Liver (tissue), 9 donors: Measurements from ENCODE around the gene KRTAP4-12. TPM values are rescaled to one million over a fixed set of nuclear protein-coding genes. Genes with fewer than 3 reads are reported as not detected.
"Not testable (repeated sequence)": the region's sequence is repeated elsewhere in the genome, so short reads cannot be mapped to it uniquely, and the experiment has no call there.

Experiments used
- DNase-seq: peaks from one replicate; pipeline ENCODE4 v3.0.0-alpha.2; 2017; ENCODE audit warnings: low spot score
- H3K27ac ChIP-seq, 2 donors: one replicate each; pipeline ENCODE4 v1.7.0; 2013; ENCODE audit warnings: inconsistent platforms in 2 of 2, low read length in 2 of 2, control low read depth in 1 of 2, low read depth in 1 of 2, mild to moderate bottlenecking in 1 of 2
- H3K27me3 ChIP-seq, 4 donors: one replicate each; pipeline versions ENCODE4 v1.6.1 to v1.7.0; 2013; ENCODE audit warnings: low read length in 3 of 4, inconsistent platforms in 1 of 4, mild to moderate bottlenecking in 1 of 4, moderate library complexity in 1 of 4; ENCODE audit not compliant: control insufficient read depth in 4 of 4, insufficient read depth in 4 of 4
- H3K36me3 ChIP-seq, 4 donors: one replicate each; pipeline versions ENCODE4 v1.6.1 to v1.7.0; 2013; ENCODE audit warnings: low read length in 3 of 4, mild to moderate bottlenecking in 3 of 4, low read depth in 1 of 4, moderate library complexity in 1 of 4; ENCODE audit not compliant: control insufficient read depth in 4 of 4, insufficient read depth in 3 of 4
- H3K4me1 ChIP-seq, 4 donors: one replicate each; pipeline versions ENCODE4 v1.6.1 to v1.7.0; 2013; ENCODE audit warnings: low read length in 3 of 4, mild to moderate bottlenecking in 3 of 4, moderate library complexity in 1 of 4; ENCODE audit not compliant: control insufficient read depth in 4 of 4, insufficient read depth in 4 of 4
- H3K4me3 ChIP-seq, 3 donors: one replicate each; pipeline versions ENCODE4 v1.6.1 to v1.7.0; 2013; ENCODE audit warnings: low read length in 3 of 3, control low read depth in 1 of 3, low read depth in 1 of 3, mild to moderate bottlenecking in 1 of 3
- H3K9ac ChIP-seq, 2 donors: one replicate each; pipeline ENCODE4 v1.7.0; 2013; ENCODE audit warnings: low read length in 2 of 2, mild to moderate bottlenecking in 2 of 2, moderate library complexity in 2 of 2, control low read depth in 1 of 2, low read depth in 1 of 2
- H3K9me3 ChIP-seq, 4 donors: one replicate each; pipeline versions ENCODE4 v1.6.1 to v1.7.0; 2013; ENCODE audit warnings: low read length in 3 of 4; ENCODE audit not compliant: control insufficient read depth in 4 of 4
- EGR1 ChIP-seq, 2 donors: IDR thresholded peaks; 2 replicates each; pipeline ENCODE4 v1.6.1; 2016 to 2018; ENCODE audit warnings: antibody characterized with exemption in 2 of 2, low read depth in 2 of 2
- FOXA1 ChIP-seq: IDR thresholded peaks from 2 replicates; pipeline ENCODE4 v1.6.1; 2016; ENCODE audit warnings: antibody characterized with exemption
- FOXA2 ChIP-seq: IDR thresholded peaks from 2 replicates; pipeline ENCODE4 v1.6.1; 2016; ENCODE audit warnings: antibody characterized with exemption
- GABPA ChIP-seq, 2 donors: IDR thresholded peaks in 1 of 2; conservative IDR thresholded peaks in 1 of 2; 2 replicates each; pipeline ENCODE4 v1.6.1; 2016; ENCODE audit warnings: antibody characterized with exemption in 2 of 2, mild to moderate bottlenecking in 1 of 2, moderate library complexity in 1 of 2
- HNF4A ChIP-seq, 2 donors: conservative IDR thresholded peaks; 2 replicates each; pipeline ENCODE4 v1.6.1; 2016; ENCODE audit warnings: antibody characterized with exemption in 2 of 2, mild to moderate bottlenecking in 2 of 2
- HNF4G ChIP-seq: IDR thresholded peaks from 2 replicates; pipeline ENCODE4 v1.6.1; 2016; ENCODE audit warnings: antibody characterized with exemption
- JUND ChIP-seq, 2 donors: IDR thresholded peaks; 2 replicates each; pipeline ENCODE4 v1.6.1; 2016; ENCODE audit warnings: antibody characterized with exemption in 2 of 2
- NR2F2 ChIP-seq: IDR thresholded peaks from 2 replicates; pipeline ENCODE4 v1.6.1; 2016; ENCODE audit warnings: antibody characterized with exemption
- RAD21 ChIP-seq, 2 donors: IDR thresholded peaks; 2 replicates each; pipeline ENCODE4 v1.6.1; 2016; ENCODE audit warnings: antibody characterized with exemption in 2 of 2, mild to moderate bottlenecking in 2 of 2
- REST ChIP-seq: IDR thresholded peaks from 2 replicates; pipeline ENCODE4 v1.6.1; 2016; ENCODE audit warnings: antibody characterized with exemption, mild to moderate bottlenecking
- RXRA ChIP-seq, 2 donors: IDR thresholded peaks; 2 replicates each; pipeline ENCODE4 v1.6.1; 2017 to 2018; ENCODE audit warnings: antibody characterized with exemption in 2 of 2, mild to moderate bottlenecking in 1 of 2
- TAF1 ChIP-seq: conservative IDR thresholded peaks from 2 replicates; pipeline ENCODE4 v1.6.1; 2016; ENCODE audit warnings: antibody characterized with exemption, mild to moderate bottlenecking
- YY1 ChIP-seq: IDR thresholded peaks from 2 replicates; pipeline ENCODE4 v1.6.1; 2016; ENCODE audit warnings: antibody characterized with exemption, mild to moderate bottlenecking
- WGBS: extraction: QIAGEN DNeasy Blood & Tissue Kit; methylation state at CpG from one replicate; pipeline ENCODE4 v1.1.7; 2013; 5-methylcytosine and 5-hydroxymethylcytosine counted together
- polyA plus RNA-seq, 2 donors: library from polyadenylated mRNA; stranded (reverse) in 1 of 2; unstranded in 1 of 2; fragments of 200-250 nt in 1 of 2; fragments of >200 nt in 1 of 2; fragmentation: Nextera tagmentation in 1 of 2; extraction: Ambion mirVana in 1 of 2; gene quantifications; one replicate each; pipeline versions ENCODE4 v1.2.1 to v1.2.3, GENCODE V29; 2013 to 2015
- total RNA-seq, 2 donors: library from RNA; depleted of rRNA; stranded (reverse); fragments of >200 nt; gene quantifications; one replicate each; pipeline ENCODE4 v1.2.3, GENCODE V29; 2014
- TF ChIP-seq, protein P1 (sequence below): fragments of 150-350 bp; IDR thresholded peaks from 2 replicates; pipeline ENCODE4 v1.5.1; 2017; ENCODE audit warnings: improper control_type of control experiment, low read depth, low read length; ENCODE audit not compliant: missing input control
- TF ChIP-seq, protein P2 (sequence below): IDR thresholded peaks from 2 replicates; pipeline ENCODE4 v1.6.1; 2016; ENCODE audit warnings: antibody characterized with exemption
- donor health status: healthy.
- donor health status: healthy.
- donor health status: healthy.
- donor health status: healthy.
- donor health status: healthy.

The KRTAP4-12 gene
- total and polyA plus RNA-seq, 4 donors, result not detected

GRCh38 chr17:41125064-41125463, 1.1 kb upstream of the KRTAP4-12 start:
- TF ChIP-seq REST (no peak), EGR1 (IDR thresholded peaks at IDR 0.05; ENCODE audit: low read depth in 2 of 2) (no peak), NR2F2 (no peak)
- DNase-seq, result no peak
- H3K9me3 ChIP-seq, result no peaks in the 10 kb centered on the region
- H3K4me1 ChIP-seq, result no peaks in the 10 kb centered on the region
- WGBS, result 91% methylated on average over 2 of the region's 2 CpGs
- H3K27ac ChIP-seq, result no peak overlapping the region
- H3K27me3 ChIP-seq, result no peaks in the 10 kb centered on the region
- no peaks in the 10 kb centered on the region for H3K36me3 ChIP-seq
- H3K4me3 ChIP-seq, result no peak overlapping the region
- H3K9ac ChIP-seq, result no peak overlapping the region

- not testable (repeated sequence) for H3K9me3 ChIP-seq, H3K27ac ChIP-seq, DNase-seq, H3K9ac ChIP-seq, H3K4me3 ChIP-seq, H3K4me1 ChIP-seq, H3K36me3 ChIP-seq, H3K27me3 ChIP-seq
- 80% methylated on average over 12 of the region's 12 CpGs for WGBS
Measured at GRCh38 chr17:41123292-41123990, 541 bp downstream of the KRTAP4-12 start.

GRCh38 chr17:41121742-41122141, 2.2 kb downstream of the KRTAP4-12 start:
- Histone ChIP-seq H3K9ac (no peak overlapping the region), H3K4me1 (no peaks in the 10 kb centered on the region), H3K4me3 (no peak overlapping the region), H3K27me3 (no peaks in the 10 kb centered on the region), H3K27ac (no peak overlapping the region), H3K9me3 (no peaks in the 10 kb centered on the region), H3K36me3 (no peaks in the 10 kb centered on the region)
- WGBS, result 83% methylated on average over 2 of the region's 2 CpGs
- TF ChIP-seq FOXA1 (no peak), HNF4G (no peak), JUND (IDR thresholded peaks at IDR 0.05) (no peak), RAD21 (IDR thresholded peaks at IDR 0.05) (no peak), RXRA (IDR thresholded peaks at IDR 0.05) (no peak), GABPA (IDR thresholded peaks at IDR 0.05 in 1 of 2, conservative IDR thresholded peaks at IDR 0.05 in 1 of 2) (no peak), TAF1 (no peak), HNF4A (conservative IDR thresholded peaks at IDR 0.05) (no peak), NR2F2 (no peak), YY1 (no peak), FOXA2 (no peak), EGR1 (IDR thresholded peaks at IDR 0.05; ENCODE audit: low read depth in 2 of 2) (no peak)
- TF ChIP-seq, protein P1, sequence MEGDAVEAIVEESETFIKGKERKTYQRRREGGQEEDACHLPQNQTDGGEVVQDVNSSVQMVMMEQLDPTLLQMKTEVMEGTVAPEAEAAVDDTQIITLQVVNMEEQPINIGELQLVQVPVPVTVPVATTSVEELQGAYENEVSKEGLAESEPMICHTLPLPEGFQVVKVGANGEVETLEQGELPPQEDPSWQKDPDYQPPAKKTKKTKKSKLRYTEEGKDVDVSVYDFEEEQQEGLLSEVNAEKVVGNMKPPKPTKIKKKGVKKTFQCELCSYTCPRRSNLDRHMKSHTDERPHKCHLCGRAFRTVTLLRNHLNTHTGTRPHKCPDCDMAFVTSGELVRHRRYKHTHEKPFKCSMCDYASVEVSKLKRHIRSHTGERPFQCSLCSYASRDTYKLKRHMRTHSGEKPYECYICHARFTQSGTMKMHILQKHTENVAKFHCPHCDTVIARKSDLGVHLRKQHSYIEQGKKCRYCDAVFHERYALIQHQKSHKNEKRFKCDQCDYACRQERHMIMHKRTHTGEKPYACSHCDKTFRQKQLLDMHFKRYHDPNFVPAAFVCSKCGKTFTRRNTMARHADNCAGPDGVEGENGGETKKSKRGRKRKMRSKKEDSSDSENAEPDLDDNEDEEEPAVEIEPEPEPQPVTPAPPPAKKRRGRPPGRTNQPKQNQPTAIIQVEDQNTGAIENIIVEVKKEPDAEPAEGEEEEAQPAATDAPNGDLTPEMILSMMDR, result no peak
- TF ChIP-seq, protein P2, sequence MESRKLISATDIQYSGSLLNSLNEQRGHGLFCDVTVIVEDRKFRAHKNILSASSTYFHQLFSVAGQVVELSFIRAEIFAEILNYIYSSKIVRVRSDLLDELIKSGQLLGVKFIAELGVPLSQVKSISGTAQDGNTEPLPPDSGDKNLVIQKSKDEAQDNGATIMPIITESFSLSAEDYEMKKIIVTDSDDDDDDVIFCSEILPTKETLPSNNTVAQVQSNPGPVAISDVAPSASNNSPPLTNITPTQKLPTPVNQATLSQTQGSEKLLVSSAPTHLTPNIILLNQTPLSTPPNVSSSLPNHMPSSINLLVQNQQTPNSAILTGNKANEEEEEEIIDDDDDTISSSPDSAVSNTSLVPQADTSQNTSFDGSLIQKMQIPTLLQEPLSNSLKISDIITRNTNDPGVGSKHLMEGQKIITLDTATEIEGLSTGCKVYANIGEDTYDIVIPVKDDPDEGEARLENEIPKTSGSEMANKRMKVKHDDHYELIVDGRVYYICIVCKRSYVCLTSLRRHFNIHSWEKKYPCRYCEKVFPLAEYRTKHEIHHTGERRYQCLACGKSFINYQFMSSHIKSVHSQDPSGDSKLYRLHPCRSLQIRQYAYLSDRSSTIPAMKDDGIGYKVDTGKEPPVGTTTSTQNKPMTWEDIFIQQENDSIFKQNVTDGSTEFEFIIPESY, result no peak
- DNase-seq, result no peak

- H3K9me3 ChIP-seq, H3K27me3 ChIP-seq, DNase-seq, H3K4me1 ChIP-seq, H3K9ac ChIP-seq, H3K36me3 ChIP-seq, H3K27ac ChIP-seq, H3K4me3 ChIP-seq: not testable (repeated sequence)
- WGBS, result 55% methylated on average over 11 of the region's 11 CpGs
Measured at GRCh38 chr17:41119696-41120690, 4.0 kb downstream of the KRTAP4-12 start.
